Measurements from ENCODE around the gene SLC8A2. TPM values are rescaled to one million over a fixed set of nuclear protein-coding genes. Genes with fewer than 3 reads are reported as not detected.

The SLC8A2 gene
- total and polyA plus RNA-seq, 2 donors (not counting 1 experiment from before 2014, with no cell fraction given): 0.07 TPM; not detected in 1

- Histone ChIP-seq H3K4me1 (ENCODE audit: control insufficient read depth in 2 of 2, insufficient read depth in 2 of 2, low read length in 2 of 2) (peaks cover 15 to 21% of the 10 kb centered on the region in 2 donors), H3K9ac (ENCODE audit: low read length) (no peak overlapping the region), H4K20me1 (ENCODE audit: control insufficient read depth, insufficient read depth, low read length, poor library complexity, severe bottlenecking) (no peaks in the 10 kb centered on the region), H3K27me3 (replicated peaks in 1 of 4; ENCODE audit: control extremely low read depth in 1 of 4, control insufficient read depth in 3 of 4, insufficient read depth in 4 of 4, low read length in 3 of 4) (no peaks in the 10 kb centered on the region), H3K79me2 (ENCODE audit: control insufficient read depth, insufficient read depth, low read length) (no peaks in the 10 kb centered on the region), H3K9me3 (ENCODE audit: control extremely low read depth in 1 of 3, control insufficient read depth in 2 of 3, insufficient read depth in 1 of 3, low read length in 2 of 3) (no peaks in the 10 kb centered on the region), H3K4me3 (ENCODE audit: control extremely low read depth in 1 of 5, extremely low read depth in 1 of 5, insufficient read depth in 1 of 5, low read depth in 2 of 5, low read length in 4 of 5) (no peak overlapping the region), H3K4me2 (replicated peaks; ENCODE audit: low read depth, low read length, poor library complexity, severe bottlenecking) (no peak overlapping the region), H2AFZ (ENCODE audit: insufficient read depth, low read depth, low read length, poor library complexity, severe bottlenecking) (no peak overlapping the region), H3K36me3 (replicated peaks in 1 of 2; ENCODE audit: control extremely low read depth in 1 of 2, control insufficient read depth in 1 of 2, extremely low read depth in 1 of 2, insufficient read depth in 2 of 2, low read length in 1 of 2) (no peaks in the 10 kb centered on the region), H3K27ac (ENCODE audit: low read length in 2 of 2) (no peak overlapping the region)
- no peak for DNase-seq
- ChIA-PET CTCF (no interaction called here), POLR2A (no interaction called here)
- H3K27ac Mint-ChIP-seq: no peak overlapping the region
- intact Hi-C loops (cut with micrococcal nuclease): loop anchor here (10.0 kb wide), 1 partner anchor 124 kb away; the partner anchor contains the start of gene BICRA
- H3K4me1 Mint-ChIP-seq: peaks cover 22% of the 10 kb centered on the region
- 93% methylated on average over 16 of the region's 16 CpGs for WGBS (ENCODE audit: insufficient coverage)
- TF ChIP-seq CTCF (IDR thresholded peaks at IDR 0.05): no peak
- no peak for TF ChIP-seq EZH2 (IDR thresholded peaks at IDR 0.05; ENCODE audit: borderline replicate concordance, insufficient read depth, low read depth, low read length, poor library complexity, severe bottlenecking)
- no peaks in the 10 kb centered on the region for H3K9me3 Mint-ChIP-seq (ENCODE audit: insufficient read depth)
- H3K4me3 Mint-ChIP-seq: no peak overlapping the region
- H3K27me3 Mint-ChIP-seq: no peaks in the 10 kb centered on the region
- ATAC-seq (ENCODE audit: low read depth): no peak
These were observed 9.0 kb upstream of the SLC8A2 start for GRCh38 chr19:47480658-47481057.

DNA sequence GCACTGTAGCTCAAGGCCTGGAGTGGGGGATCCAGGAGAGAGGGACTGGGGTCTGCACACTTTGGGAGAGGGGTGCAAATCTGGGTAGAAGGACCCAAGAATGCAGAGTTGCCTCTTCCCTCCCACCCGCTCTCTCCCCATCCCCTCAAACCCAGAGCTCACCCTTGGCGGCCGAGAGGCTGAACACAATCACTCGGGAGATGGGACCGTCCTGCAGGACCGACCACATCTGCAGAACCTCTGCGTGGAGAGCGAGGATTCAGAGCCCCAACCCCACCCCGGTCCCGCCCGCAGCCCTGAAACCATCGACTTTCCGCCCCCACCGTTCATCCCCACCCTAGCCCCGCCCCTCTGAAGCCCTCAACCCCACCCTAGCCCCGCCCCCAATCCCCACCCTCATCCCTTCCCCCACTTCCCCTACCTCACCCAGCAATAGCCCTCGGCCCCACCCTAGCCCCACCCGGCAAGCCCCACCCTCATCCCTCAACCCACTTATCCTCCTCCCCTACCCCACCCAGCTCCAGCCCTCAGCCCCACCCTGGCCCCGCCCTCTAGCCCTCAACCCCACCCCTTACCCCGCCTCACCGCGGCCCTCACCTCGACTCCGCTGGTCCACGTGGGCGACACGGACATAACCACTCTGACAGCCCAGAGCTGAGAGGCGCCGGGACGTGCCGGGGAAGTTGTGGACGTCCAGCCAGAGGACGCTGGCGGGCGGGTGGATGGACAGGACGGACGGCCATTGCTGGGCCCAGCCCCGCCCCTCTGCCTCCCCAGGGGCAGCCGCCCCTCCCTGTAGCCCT lies 8.2 kb upstream of the SLC8A2 start:
- TF ChIP-seq CTCF (IDR thresholded peaks at IDR 0.05) (no peak), EZH2 (IDR thresholded peaks at IDR 0.05; ENCODE audit: borderline replicate concordance, insufficient read depth, low read depth, low read length, poor library complexity, severe bottlenecking) (no peak)
- Mint-ChIP-seq H3K27ac (no peak overlapping the region), H3K4me3 (no peak overlapping the region), H3K9me3 (ENCODE audit: insufficient read depth) (no peaks in the 10 kb centered on the region), H3K27me3 (no peaks in the 10 kb centered on the region), H3K4me1 (peaks cover 14% of the 10 kb centered on the region)
- DNase-seq: no peak
- 63% methylated on average over 22 of the region's 39 CpGs for WGBS (ENCODE audit: insufficient coverage)
- no peak for ATAC-seq (ENCODE audit: low read depth)
- peaks cover 7 to 14% of the 10 kb centered on the region in 2 donors for H3K4me1 ChIP-seq (ENCODE audit: control insufficient read depth in 2 of 2, insufficient read depth in 2 of 2, low read length in 2 of 2)
- no peaks in the 10 kb centered on the region for H3K36me3 ChIP-seq (replicated peaks in 1 of 2; ENCODE audit: control extremely low read depth in 1 of 2, control insufficient read depth in 1 of 2, extremely low read depth in 1 of 2, insufficient read depth in 2 of 2, low read length in 1 of 2)
- POLR2A ChIA-PET: no interaction called here
- no peaks in the 10 kb centered on the region for H3K9me3 ChIP-seq (ENCODE audit: control extremely low read depth in 1 of 3, control insufficient read depth in 2 of 3, insufficient read depth in 1 of 3, low read length in 2 of 3)
- no peak overlapping the region for H3K4me3 ChIP-seq (ENCODE audit: control extremely low read depth in 1 of 5, extremely low read depth in 1 of 5, insufficient read depth in 1 of 5, low read depth in 2 of 5, low read length in 4 of 5)
- CTCF ChIA-PET: interaction anchor here (0.6 kb wide), 1 partner anchor 9 kb away, joined by 3 read pairs; no protein-coding TSS in a partner anchor
- H3K9ac ChIP-seq (ENCODE audit: low read length): no peak overlapping the region
- H2AFZ ChIP-seq (ENCODE audit: insufficient read depth, low read depth, low read length, poor library complexity, severe bottlenecking): no peak overlapping the region
- no peak overlapping the region for H3K27ac ChIP-seq (ENCODE audit: low read length in 2 of 2)
- H3K79me2 ChIP-seq (ENCODE audit: control insufficient read depth, insufficient read depth, low read length): no peaks in the 10 kb centered on the region
- no peaks in the 10 kb centered on the region for H3K27me3 ChIP-seq (replicated peaks in 1 of 4; ENCODE audit: control extremely low read depth in 1 of 4, control insufficient read depth in 3 of 4, insufficient read depth in 4 of 4, low read length in 3 of 4)
- H3K4me2 ChIP-seq (replicated peaks; ENCODE audit: low read depth, low read length, poor library complexity, severe bottlenecking): no peak overlapping the region
- intact Hi-C loops (cut with micrococcal nuclease): loop anchor here (10.0 kb wide), 1 partner anchor 125 kb away; the partner anchor contains the start of gene BICRA
- H4K20me1 ChIP-seq (ENCODE audit: control insufficient read depth, insufficient read depth, low read length, poor library complexity, severe bottlenecking): no peaks in the 10 kb centered on the region
